KOPT-K1 (cell line): ENCODE measurements around the gene TIRAP.
"Not testable (repeated sequence)": the region's sequence is repeated elsewhere in the genome, so short reads cannot be mapped to it uniquely, and the experiment has no call there.

Experiments
- H3K27ac ChIP-seq: fragments of 200-600 bp; sonication (generic); 2 replicates; pipeline ENCODE4 v1.5.1; 2016; ENCODE audit warnings: antibody characterized with exemption, mild to moderate bottlenecking, low read depth, low read length; ENCODE audit not compliant: poor library complexity, severe bottlenecking
- H3K36me3 ChIP-seq: fragments of 200-600 bp; sonication (generic); 2 replicates; pipeline ENCODE4 v1.5.1; 2017; ENCODE audit warnings: antibody characterized with exemption, mild to moderate bottlenecking, low read length, moderate library complexity; ENCODE audit not compliant: insufficient read depth
- H3K9me3 ChIP-seq: fragments of 200-600 bp; sonication (generic); 2 replicates; pipeline ENCODE4 v1.5.1; 2017; ENCODE audit warnings: antibody characterized with exemption, low read length, mild to moderate bottlenecking; ENCODE audit not compliant: insufficient read depth, poor library complexity, severe bottlenecking

Gene TIRAP

GRCh38 chr11:126307706-126308105 lies 24.8 kb downstream of the TIRAP start:
- no peak overlapping the region for H3K27ac ChIP-seq
- H3K36me3 ChIP-seq = peaks cover 28% of the 10 kb centered on the region; the same call in 1 of the 2 replicates
- H3K9me3 ChIP-seq = no peaks in the 10 kb centered on the region

DNA sequence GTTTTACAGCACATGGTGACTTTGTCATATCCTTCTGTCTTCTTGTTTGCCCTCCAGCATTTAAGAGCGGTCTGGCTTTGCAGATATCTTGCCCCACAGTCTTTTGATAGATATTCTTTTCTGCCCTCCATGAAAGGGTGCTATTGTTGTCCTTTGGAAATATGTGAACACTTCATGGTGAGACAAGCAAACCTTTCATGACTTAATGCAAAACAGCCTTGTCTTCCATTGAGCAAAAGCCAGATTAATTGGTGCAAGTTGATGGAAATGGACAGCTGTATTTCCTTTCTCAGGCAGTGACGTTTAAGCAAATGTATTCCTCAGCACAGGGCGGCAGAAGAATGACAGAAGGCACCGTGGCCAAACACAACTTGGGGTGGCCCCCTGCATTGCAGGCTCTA lies 25.4 kb downstream of the TIRAP start:
- H3K9me3 ChIP-seq = no peaks in the 10 kb centered on the region
- H3K36me3 ChIP-seq = peaks cover 32% of the 10 kb centered on the region; the same call in 1 of the 2 replicates

DNA sequence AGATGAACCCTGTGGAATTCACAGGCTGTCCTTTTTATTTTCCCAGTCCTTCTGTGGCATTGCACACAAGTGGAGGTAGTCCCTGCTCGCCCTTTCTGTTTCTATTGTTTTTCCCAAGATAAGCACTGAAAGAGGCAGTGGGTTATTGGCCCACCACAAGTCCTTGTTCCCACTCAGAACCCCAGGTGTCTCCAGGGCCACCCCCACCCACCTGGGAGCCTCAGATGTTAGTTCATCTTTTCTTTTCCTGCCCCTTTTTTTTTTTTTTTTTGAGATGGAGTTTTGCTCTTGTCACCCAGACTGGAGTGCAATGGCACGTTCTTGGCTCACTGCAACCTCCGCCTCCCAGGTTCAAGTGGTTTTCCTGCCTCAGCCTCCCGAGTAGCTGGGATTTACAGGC lies 25.9 kb downstream of the TIRAP start:
- H3K36me3 ChIP-seq = peaks cover 32% of the 10 kb centered on the region; the same call in 1 of the 2 replicates
- not testable (repeated sequence) for H3K27ac ChIP-seq, H3K9me3 ChIP-seq

More for the DNA sequence above, 25.4 kb downstream of the TIRAP start:
- no peak overlapping the region for H3K27ac ChIP-seq

DNA sequence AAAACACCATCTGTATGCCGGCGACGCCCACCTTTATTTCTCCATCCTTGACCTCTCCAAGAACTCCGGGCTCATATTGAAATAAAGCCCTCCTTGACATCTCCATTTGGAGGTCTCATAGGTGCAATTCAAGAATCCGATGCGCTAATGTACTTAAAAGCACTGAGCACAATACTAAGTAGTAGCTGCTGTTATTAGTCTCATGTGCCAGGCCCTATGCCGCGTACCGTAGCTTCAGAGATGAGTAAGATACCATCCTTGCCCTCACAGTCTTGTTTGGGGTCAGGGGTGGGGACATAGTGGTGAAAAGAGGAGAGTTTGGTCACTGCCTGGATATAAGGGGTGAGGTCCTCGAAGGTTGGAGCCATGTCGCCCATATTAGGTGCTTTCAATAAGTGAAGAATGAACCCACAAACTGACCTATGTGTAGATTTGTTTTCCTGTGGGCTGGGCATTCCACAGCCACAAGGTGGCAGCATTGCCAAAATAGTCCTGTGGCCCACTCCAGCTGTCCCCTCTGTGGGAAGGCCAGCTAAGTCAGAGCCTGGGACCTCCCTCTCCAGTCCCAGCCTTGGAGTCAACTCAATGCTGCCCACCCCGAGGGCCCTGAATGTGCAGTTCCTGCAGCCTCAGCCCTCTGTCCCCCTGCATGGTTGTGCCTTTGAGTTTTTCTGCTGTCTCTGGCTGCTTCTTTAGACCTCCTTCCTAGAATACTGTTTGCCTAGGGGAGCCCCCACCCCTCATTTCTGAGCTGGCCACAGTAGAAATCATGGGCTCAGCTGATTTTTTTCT lies 27.5 kb downstream of the TIRAP start:
- Histone ChIP-seq H3K36me3 (peaks cover 37% of the 10 kb centered on the region; the same call in 1 of the 2 replicates), H3K27ac (no peak overlapping the region), H3K9me3 (no peaks in the 10 kb centered on the region)

- no peak overlapping the region for H3K27ac ChIP-seq
- peaks cover 2% of the 10 kb centered on the region for H3K9me3 ChIP-seq
- peaks cover 37% of the 10 kb centered on the region; the same call in 1 of the 2 replicates for H3K36me3 ChIP-seq
These were observed 28.1 kb downstream of the TIRAP start for GRCh38 chr11:126310992-126311310.

GRCh38 chr11:126311401-126312291 lies 28.8 kb downstream of the TIRAP start:
- H3K36me3 ChIP-seq = peaks cover 34% of the 10 kb centered on the region; the same call in 1 of the 2 replicates
- no peak overlapping the region for H3K27ac ChIP-seq
- peaks cover 5% of the 10 kb centered on the region for H3K9me3 ChIP-seq

DNA sequence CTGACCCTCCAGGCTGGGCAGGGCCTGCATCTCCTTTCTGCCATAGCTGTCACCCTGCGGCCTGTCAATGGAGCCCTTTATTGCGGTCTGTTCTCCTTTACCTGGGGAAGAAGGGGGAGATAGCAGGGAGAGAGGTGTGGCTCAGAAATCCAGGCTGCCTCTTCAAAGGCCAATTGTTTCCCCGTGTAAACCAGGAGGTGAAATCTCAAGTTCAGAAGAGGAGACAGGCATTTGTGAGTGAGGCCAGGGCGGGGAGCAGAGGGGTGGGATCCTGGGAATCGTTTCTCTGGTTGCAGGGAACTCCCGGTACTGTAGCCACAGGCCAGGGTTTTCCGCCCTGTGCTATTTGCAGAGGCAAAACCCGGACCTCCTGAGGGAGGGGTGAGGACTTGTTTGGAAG lies 30.1 kb downstream of the TIRAP start:
- Histone ChIP-seq H3K9me3 (peaks cover 5% of the 10 kb centered on the region), H3K27ac (no peak overlapping the region), H3K36me3 (peaks cover 27% of the 10 kb centered on the region; the same call in 1 of the 2 replicates)

DNA sequence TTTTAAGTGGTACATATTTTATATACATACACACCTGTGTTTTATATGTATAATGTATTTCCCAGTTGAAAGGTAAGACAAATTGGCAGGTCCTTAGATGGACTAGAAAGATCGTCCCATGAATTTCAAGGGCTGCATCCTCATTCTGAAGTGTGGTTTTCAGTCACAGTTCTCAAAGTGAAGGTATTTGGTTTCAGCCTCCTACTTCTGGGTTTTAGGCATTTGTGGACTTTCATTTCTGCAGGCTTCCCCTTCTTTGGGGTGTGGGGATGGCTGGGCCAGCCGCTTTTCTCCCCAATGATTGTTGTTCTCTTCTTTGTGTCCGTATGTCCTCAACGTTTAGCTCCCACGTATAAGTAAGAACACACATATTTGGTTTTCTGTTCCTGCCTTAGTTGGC lies 30.9 kb downstream of the TIRAP start:
- Histone ChIP-seq H3K27ac (no peak overlapping the region), H3K9me3 (peaks cover 5% of the 10 kb centered on the region), H3K36me3 (peaks cover 27% of the 10 kb centered on the region; the same call in 1 of the 2 replicates)

- Histone ChIP-seq H3K36me3 (peaks cover 12% of the 10 kb centered on the region; the same call in 1 of the 2 replicates), H3K9me3 (peaks cover 5% of the 10 kb centered on the region), H3K27ac (peak overlapping the region; percentile 95)
These were observed 34.5 kb downstream of the TIRAP start for GRCh38 chr11:126317432-126317755.

DNA sequence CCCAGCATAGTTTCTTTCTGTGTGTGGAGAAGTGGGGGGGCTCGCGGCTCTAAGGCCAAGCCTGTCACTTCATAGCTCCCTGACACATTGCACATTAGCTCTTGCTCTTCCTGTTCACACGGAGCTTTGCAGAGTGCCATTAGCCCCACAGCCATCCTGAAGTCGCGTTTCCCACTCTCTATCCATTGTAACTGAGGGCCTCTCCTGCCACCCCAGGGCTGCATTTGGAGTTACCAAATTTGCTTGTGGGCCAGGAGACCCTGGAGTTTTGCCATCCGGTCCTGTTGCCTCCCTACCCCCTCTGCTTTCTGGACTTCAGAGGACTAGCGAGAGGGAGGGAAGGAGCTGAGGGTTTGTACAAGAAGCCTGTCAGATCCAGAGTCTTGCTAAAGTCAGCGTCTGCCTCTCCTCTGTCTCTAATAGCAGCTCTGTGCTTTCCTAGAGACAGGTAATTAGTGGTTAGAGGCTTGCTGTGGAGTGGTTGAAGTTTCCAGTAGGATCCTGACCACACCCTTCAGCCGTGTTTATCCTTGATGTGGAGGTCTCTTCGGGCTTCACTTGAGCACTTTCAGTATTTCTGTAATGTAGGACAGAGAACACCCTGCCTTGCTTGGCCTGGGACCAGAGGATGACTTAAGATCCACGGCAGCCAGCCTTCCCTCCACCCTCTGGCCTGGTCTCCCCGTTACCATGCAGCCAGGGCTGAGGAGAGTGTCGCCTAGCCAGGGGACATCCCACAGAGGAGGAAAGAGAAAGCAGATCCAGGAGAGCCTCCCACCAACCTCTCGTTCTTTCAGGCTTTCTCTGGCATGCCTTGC lies 35.1 kb downstream of the TIRAP start:
- peak overlapping the region; percentile 95 for H3K27ac ChIP-seq
- H3K9me3 ChIP-seq = peaks cover 5% of the 10 kb centered on the region
- peaks cover 6% of the 10 kb centered on the region; the same call in 1 of the 2 replicates for H3K36me3 ChIP-seq

DNA sequence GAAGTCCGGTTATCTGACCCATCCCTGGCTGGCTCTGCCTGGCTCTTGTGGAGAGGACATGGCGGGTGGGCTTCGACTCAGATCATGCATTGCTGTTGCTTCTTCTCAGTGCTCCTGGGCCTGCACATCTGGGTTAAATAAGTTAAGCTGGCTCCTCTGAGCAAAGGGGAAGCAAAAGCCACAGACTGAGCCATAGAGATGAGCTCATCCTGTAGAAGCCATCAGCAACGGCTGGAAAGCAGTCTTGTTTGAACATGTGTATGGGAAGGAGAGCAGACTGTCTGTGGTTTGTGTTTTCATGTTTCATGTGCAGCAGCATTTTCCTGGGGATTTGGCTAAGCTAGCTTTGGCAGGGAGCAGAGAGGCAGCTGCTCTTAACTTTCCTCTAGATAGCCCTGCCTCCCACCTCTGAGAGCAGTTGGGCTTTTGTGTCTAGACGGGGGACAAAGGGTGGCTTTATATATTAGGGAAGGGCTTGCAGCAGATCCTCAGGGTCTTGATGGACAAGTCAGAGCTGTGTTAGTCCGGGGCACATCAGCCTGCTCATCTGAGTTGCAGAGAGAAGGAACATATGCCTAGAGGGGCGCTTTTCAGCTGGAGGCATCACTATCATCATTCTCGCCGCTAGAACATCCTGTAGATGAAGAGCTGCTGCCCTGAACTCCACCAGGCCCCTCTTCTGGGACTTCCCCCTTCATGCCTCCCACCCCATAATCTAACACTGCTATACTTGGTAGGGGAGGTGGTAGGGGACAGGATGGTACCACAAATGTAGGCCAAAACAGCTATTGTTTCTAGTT lies 35.9 kb downstream of the TIRAP start:
- Histone ChIP-seq H3K36me3 (peaks cover 5% of the 10 kb centered on the region; the same call in 1 of the 2 replicates), H3K9me3 (peaks cover 5% of the 10 kb centered on the region), H3K27ac (peak overlapping the region; percentile 95)

DNA sequence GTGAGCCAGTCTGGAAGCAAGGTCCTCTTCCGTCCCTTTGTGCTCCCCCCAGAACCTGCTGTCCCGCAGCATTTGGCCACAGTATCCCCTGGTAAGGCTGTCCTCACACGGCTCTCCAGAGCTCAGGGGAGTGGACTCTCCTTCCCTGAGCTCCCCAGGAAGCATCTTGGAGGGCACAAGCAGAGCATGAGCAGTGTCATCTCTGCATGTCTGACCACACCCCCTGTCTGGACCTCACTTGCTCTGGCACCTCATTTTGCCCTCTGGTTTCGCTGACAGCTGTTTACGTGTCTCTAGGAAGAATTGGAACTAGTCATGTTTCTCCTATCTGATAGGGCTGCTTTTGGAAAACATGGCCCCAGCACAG lies 36.5 kb downstream of the TIRAP start:
- Histone ChIP-seq H3K9me3 (peaks cover 5% of the 10 kb centered on the region), H3K27ac (peak overlapping the region; percentile 95), H3K36me3 (peaks cover under 1% of the 10 kb centered on the region; the same call in 1 of the 2 replicates)

GRCh38 chr11:126322996-126323395 lies 40.1 kb downstream of the TIRAP start:
- no peaks in the 10 kb centered on the region for H3K9me3 ChIP-seq
- H3K36me3 ChIP-seq = no peaks in the 10 kb centered on the region

More at GRCh38 chr11:126322996-126323395, 40.1 kb downstream of the TIRAP start:
- no peak overlapping the region for H3K27ac ChIP-seq
